Smooth muscle cell (in vitro differentiated cells): Measurements from ENCODE around the gene RPTOR. TPM values are rescaled to one million over a fixed set of nuclear protein-coding genes. Genes with fewer than 3 reads are reported as not detected.

ENCODE experiments used
- DNase-seq: peaks from one replicate; lab custom pipeline; 2025; ENCODE audit not compliant: unreplicated experiment; lab: John Stamatoyannopoulos, UW
- H2AFZ ChIP-seq: fragments of 200-600 bp; sonication (generic); 2 replicates; pipeline ENCODE4 v1.6.0; 2016; ENCODE audit warnings: antibody characterized with exemption, low read depth, mild to moderate bottlenecking
- H3F3A ChIP-seq: fragments of 200-600 bp; sonication (generic); 2 replicates; pipeline ENCODE4 v1.6.0; 2017; ENCODE audit warnings: antibody characterized with exemption, low read depth
- H3K27ac ChIP-seq: fragments of 200-600 bp; sonication (generic); 2 replicates; pipeline ENCODE4 v1.5.1; 2016; ENCODE audit warnings: low read depth, mild to moderate bottlenecking
- H3K27me3 ChIP-seq: fragments of 200-600 bp; sonication (generic); 2 replicates; pipeline ENCODE4 v1.6.1; 2016; ENCODE audit warnings: low read depth, mild to moderate bottlenecking
- H3K36me3 ChIP-seq: fragments of 200-600 bp; sonication (generic); 2 replicates; pipeline ENCODE4 v1.5.1; 2016; ENCODE audit warnings: low read depth
- H3K4me1 ChIP-seq: fragments of 200-600 bp; sonication (generic); 2 replicates; pipeline ENCODE4 v1.5.1; 2016; ENCODE audit warnings: low read depth
- H3K4me2 ChIP-seq: fragments of 200-600 bp; sonication (generic); 2 replicates; pipeline ENCODE4 v1.6.0; 2016; ENCODE audit warnings: mild to moderate bottlenecking
- H3K4me3 ChIP-seq: fragments of 200-600 bp; sonication (generic); 2 replicates; pipeline ENCODE4 v1.5.1; 2016; ENCODE audit warnings: mild to moderate bottlenecking
- H3K79me2 ChIP-seq: fragments of 200-600 bp; sonication (generic); 2 replicates; pipeline ENCODE4 v1.6.0; 2016; ENCODE audit warnings: low read depth, mild to moderate bottlenecking
- H3K9ac ChIP-seq: fragments of 200-600 bp; sonication (generic); 2 replicates; pipeline ENCODE4 v1.6.0; 2016; ENCODE audit warnings: low read depth
- H3K9me3 ChIP-seq: fragments of 200-600 bp; sonication (generic); replicated peaks from 2 replicates; pipeline ENCODE4 v1.5.1; 2016; ENCODE audit warnings: low read depth
- H4K20me1 ChIP-seq: fragments of 200-600 bp; sonication (generic); 2 replicates; pipeline ENCODE4 v1.6.0; 2016; ENCODE audit warnings: low read depth
- CTCF ChIP-seq: fragments of 200-600 bp; sonication (generic); IDR thresholded peaks from 2 replicates; pipeline ENCODE4 v1.5.1; 2017; ENCODE audit warnings: borderline replicate concordance, mild to moderate bottlenecking, antibody characterized with exemption; ENCODE audit not compliant: insufficient read depth, poor library complexity, severe bottlenecking
- WGBS: methylation state at CpG from one replicate; pipeline ENCODE4 v1.1.7; 2016; ENCODE audit warnings: low lambda C conversion rate; 5-methylcytosine and 5-hydroxymethylcytosine counted together
- polyA plus RNA-seq: library from polyadenylated mRNA; unstranded; fragments of >200 nt; fragmentation: Nextera tagmentation; extraction: Ambion mirVana; gene quantifications from 2 replicates; pipeline ENCODE4 v1.2.1, GENCODE V29; 2016
- total RNA-seq: library from RNA; depleted of rRNA; stranded (reverse); fragments of >200 nt; gene quantifications from 2 replicates; pipeline ENCODE4 v1.2.3, GENCODE V29; 2014

RPTOR gene
- total and polyA plus RNA-seq, 2 experiments from 2014 or later, result 10.6 to 12.2 TPM

- Histone ChIP-seq H3K9ac (no peak overlapping the region), H2AFZ (no peak overlapping the region), H3K36me3 (peaks cover 4% of the 10 kb centered on the region), H3K4me3 (no peak overlapping the region), H3K27ac (no peak overlapping the region), H4K20me1 (no peaks in the 10 kb centered on the region), H3K27me3 (no peaks in the 10 kb centered on the region), H3K9me3 (no peaks in the 10 kb centered on the region), H3K4me2 (no peak overlapping the region), H3F3A (no peaks in the 10 kb centered on the region), H3K4me1 (no peaks in the 10 kb centered on the region), H3K79me2 (no peaks in the 10 kb centered on the region)
- no peak for DNase-seq
- TF ChIP-seq CTCF, result no peak
- over 99% methylated on average over 4 of the region's 4 CpGs for WGBS
Measured at GRCh38 chr17:80807014-80807413, 262.4 kb downstream of the RPTOR start.

- Histone ChIP-seq H3K79me2 (no peaks in the 10 kb centered on the region), H3K36me3 (peaks cover 4% of the 10 kb centered on the region), H3K4me2 (no peak overlapping the region), H3K9ac (no peak overlapping the region), H2AFZ (no peak overlapping the region), H3K27me3 (no peaks in the 10 kb centered on the region), H3K4me1 (no peaks in the 10 kb centered on the region), H3K4me3 (no peak overlapping the region), H4K20me1 (no peaks in the 10 kb centered on the region), H3K27ac (no peak overlapping the region), H3F3A (no peaks in the 10 kb centered on the region), H3K9me3 (no peaks in the 10 kb centered on the region)
- no peak for DNase-seq
- WGBS, result 89% methylated on average over 1 of the region's 1 CpG
- no peak for TF ChIP-seq CTCF
Measured at GRCh38 chr17:80807882-80808281, 263.2 kb downstream of the RPTOR start.

- Histone ChIP-seq H4K20me1 (no peaks in the 10 kb centered on the region), H3K27ac (no peak overlapping the region), H3K9ac (no peak overlapping the region), H3K36me3 (peaks cover 4% of the 10 kb centered on the region), H2AFZ (no peak overlapping the region), H3K79me2 (no peaks in the 10 kb centered on the region), H3F3A (no peaks in the 10 kb centered on the region), H3K27me3 (no peaks in the 10 kb centered on the region), H3K4me3 (no peak overlapping the region), H3K4me2 (no peak overlapping the region), H3K4me1 (no peaks in the 10 kb centered on the region), H3K9me3 (no peaks in the 10 kb centered on the region)
- TF ChIP-seq CTCF, result no peak
- 96% methylated on average over 21 of the region's 21 CpGs for WGBS
- no peak for DNase-seq
Measured at GRCh38 chr17:80811181-80812105, 266.8 kb downstream of the RPTOR start.
